ENCODE results near the gene APOL3. TPM values are rescaled to one million over a fixed set of nuclear protein-coding genes. Genes with fewer than 3 reads are reported as not detected.

The APOL3 gene
- total and polyA plus RNA-seq, 2 of the 13 experiments (the other 11 are each of a cell fraction or from before 2014, with no cell fraction given) = 3.8 to 5.4 TPM

DNA sequence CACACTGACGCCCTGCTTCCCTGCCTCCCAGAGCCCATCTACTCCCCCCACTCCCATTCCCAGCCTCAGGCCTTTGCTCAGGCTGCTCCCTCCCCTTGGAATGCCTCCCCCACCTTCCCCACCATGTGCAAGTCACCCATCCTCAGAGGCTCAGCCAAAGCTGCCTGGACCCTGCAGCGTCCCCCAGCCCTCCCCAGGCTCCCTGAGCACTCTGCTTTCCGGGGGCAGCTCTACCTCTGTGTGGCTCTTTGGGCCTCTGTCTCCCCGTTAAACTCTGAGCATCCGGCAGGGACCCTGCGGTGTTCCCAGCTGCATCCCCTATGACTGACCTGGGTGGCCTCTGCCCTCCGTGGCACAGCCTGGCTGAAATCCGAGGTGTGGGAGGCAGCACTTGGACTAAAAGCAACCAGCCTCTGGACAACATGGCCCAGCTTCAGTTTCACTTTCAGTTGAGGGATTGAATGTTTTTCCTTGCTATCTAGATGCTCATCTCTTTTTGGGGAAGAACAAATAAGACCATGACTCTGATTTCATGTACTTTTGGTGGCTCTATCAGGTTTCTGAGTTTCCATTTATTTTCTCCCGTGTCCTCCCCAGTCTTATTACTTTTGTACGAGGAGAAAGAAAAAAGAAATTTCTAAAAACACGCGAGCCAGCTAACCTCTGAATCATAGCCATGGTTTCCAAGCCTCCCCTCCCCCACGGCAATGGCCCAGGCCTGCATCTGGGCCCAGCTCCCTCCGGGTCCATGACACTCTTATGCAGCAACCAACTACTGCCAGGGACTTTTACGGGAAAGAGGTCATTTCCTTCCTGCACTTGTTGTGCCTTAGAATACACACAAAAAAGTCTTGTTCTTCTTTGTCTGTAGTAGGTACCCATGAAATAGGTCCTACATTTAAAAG, 3.8 kb downstream of the APOL3 start (continued):
- TF ChIP-seq NR2C2 (CRISPR knock-in tag; IDR thresholded peaks at IDR 0.05; ENCODE audit: borderline replicate concordance) (peak; percentile 28; the same call in 1 of the 2 replicates), ZNF724P (CRISPR knock-in tag; IDR thresholded peaks at IDR 0.05; ENCODE audit: borderline replicate concordance) (no peak), ZNF570 (CRISPR knock-in tag; IDR thresholded peaks at IDR 0.05; ENCODE audit: borderline replicate concordance) (no peak), CAMTA2 (CRISPR knock-in tag; IDR thresholded peaks at IDR 0.05; ENCODE audit: borderline replicate concordance) (0 out of 2 replicates have a peak, but pooled peaks have one; percentile 17), POGZ (CRISPR knock-in tag; IDR thresholded peaks at IDR 0.05) (no peak), PHF8 (CRISPR knock-in tag; IDR thresholded peaks at IDR 0.05) (peak; percentile 64), MLLT10 (CRISPR knock-in tag; IDR thresholded peaks at IDR 0.05) (no peak)
- TF ChIP-seq, protein P1, sequence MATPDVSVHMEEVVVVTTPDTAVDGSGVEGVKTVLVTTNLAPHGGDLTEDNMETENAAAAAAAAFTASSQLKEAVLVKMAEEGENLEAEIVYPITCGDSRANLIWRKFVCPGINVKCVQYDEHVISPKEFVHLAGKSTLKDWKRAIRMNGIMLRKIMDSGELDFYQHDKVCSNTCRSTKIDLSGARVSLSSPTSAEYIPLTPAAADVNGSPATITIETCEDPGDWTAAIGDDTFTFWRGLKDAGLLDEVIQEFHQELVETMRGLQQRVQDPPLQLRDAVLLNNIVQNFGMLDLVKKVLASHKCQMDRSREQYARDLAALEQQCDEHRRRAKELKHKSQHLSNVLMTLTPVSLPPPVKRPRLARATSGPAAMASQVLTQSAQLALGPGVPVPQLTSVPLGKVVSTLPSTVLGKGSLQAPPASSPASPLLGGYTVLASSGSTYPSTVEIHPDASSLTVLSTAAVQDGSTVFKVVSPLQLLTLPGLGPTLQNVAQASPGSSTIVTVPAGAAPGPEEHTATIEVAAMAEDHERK (CRISPR knock-in tag; IDR thresholded peaks at IDR 0.05; ENCODE audit: low read depth) = no peak
- TF ChIP-seq, protein P2, sequence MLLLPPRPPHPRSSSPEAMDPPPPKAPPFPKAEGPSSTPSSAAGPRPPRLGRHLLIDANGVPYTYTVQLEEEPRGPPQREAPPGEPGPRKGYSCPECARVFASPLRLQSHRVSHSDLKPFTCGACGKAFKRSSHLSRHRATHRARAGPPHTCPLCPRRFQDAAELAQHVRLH (CRISPR knock-in tag; IDR thresholded peaks at IDR 0.05; ENCODE audit: borderline replicate concordance, low read depth) = no peak
- TF ChIP-seq, protein P3, sequence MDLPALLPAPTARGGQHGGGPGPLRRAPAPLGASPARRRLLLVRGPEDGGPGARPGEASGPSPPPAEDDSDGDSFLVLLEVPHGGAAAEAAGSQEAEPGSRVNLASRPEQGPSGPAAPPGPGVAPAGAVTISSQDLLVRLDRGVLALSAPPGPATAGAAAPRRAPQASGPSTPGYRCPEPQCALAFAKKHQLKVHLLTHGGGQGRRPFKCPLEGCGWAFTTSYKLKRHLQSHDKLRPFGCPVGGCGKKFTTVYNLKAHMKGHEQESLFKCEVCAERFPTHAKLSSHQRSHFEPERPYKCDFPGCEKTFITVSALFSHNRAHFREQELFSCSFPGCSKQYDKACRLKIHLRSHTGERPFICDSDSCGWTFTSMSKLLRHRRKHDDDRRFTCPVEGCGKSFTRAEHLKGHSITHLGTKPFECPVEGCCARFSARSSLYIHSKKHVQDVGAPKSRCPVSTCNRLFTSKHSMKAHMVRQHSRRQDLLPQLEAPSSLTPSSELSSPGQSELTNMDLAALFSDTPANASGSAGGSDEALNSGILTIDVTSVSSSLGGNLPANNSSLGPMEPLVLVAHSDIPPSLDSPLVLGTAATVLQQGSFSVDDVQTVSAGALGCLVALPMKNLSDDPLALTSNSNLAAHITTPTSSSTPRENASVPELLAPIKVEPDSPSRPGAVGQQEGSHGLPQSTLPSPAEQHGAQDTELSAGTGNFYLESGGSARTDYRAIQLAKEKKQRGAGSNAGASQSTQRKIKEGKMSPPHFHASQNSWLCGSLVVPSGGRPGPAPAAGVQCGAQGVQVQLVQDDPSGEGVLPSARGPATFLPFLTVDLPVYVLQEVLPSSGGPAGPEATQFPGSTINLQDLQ (CRISPR knock-in tag; IDR thresholded peaks at IDR 0.05) = no peak
- TF ChIP-seq, protein P4, sequence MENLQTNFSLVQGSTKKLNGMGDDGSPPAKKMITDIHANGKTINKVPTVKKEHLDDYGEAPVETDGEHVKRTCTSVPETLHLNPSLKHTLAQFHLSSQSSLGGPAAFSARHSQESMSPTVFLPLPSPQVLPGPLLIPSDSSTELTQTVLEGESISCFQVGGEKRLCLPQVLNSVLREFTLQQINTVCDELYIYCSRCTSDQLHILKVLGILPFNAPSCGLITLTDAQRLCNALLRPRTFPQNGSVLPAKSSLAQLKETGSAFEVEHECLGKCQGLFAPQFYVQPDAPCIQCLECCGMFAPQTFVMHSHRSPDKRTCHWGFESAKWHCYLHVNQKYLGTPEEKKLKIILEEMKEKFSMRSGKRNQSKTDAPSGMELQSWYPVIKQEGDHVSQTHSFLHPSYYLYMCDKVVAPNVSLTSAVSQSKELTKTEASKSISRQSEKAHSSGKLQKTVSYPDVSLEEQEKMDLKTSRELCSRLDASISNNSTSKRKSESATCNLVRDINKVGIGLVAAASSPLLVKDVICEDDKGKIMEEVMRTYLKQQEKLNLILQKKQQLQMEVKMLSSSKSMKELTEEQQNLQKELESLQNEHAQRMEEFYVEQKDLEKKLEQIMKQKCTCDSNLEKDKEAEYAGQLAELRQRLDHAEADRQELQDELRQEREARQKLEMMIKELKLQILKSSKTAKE (CRISPR knock-in tag; IDR thresholded peaks at IDR 0.05; ENCODE audit: borderline replicate concordance) = no peak
- TF ChIP-seq, protein P5, sequence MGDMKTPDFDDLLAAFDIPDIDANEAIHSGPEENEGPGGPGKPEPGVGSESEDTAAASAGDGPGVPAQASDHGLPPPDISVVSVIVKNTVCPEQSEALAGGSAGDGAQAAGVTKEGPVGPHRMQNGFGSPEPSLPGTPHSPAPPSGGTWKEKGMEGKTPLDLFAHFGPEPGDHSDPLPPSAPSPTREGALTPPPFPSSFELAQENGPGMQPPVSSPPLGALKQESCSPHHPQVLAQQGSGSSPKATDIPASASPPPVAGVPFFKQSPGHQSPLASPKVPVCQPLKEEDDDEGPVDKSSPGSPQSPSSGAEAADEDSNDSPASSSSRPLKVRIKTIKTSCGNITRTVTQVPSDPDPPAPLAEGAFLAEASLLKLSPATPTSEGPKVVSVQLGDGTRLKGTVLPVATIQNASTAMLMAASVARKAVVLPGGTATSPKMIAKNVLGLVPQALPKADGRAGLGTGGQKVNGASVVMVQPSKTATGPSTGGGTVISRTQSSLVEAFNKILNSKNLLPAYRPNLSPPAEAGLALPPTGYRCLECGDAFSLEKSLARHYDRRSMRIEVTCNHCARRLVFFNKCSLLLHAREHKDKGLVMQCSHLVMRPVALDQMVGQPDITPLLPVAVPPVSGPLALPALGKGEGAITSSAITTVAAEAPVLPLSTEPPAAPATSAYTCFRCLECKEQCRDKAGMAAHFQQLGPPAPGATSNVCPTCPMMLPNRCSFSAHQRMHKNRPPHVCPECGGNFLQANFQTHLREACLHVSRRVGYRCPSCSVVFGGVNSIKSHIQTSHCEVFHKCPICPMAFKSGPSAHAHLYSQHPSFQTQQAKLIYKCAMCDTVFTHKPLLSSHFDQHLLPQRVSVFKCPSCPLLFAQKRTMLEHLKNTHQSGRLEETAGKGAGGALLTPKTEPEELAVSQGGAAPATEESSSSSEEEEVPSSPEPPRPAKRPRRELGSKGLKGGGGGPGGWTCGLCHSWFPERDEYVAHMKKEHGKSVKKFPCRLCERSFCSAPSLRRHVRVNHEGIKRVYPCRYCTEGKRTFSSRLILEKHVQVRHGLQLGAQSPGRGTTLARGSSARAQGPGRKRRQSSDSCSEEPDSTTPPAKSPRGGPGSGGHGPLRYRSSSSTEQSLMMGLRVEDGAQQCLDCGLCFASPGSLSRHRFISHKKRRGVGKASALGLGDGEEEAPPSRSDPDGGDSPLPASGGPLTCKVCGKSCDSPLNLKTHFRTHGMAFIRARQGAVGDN (CRISPR knock-in tag; IDR thresholded peaks at IDR 0.05) = peak; percentile 75
- TF ChIP-seq, protein P6, sequence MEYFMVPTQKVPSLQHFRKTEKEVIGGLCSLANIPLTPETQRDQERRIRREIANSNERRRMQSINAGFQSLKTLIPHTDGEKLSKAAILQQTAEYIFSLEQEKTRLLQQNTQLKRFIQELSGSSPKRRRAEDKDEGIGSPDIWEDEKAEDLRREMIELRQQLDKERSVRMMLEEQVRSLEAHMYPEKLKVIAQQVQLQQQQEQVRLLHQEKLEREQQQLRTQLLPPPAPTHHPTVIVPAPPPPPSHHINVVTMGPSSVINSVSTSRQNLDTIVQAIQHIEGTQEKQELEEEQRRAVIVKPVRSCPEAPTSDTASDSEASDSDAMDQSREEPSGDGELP (IDR thresholded peaks at IDR 0.05; ENCODE audit: borderline replicate concordance, low read depth) = peak; percentile 27; the same call in 1 of the 2 replicates

All from HepG2 (cell line).